ENCODE data around the gene ZIC2.

ZIC2 gene

GRCh38 chr13:99974939-99975561, 6.5 kb upstream of the ZIC2 start:
- TF ChIP-seq CTCF (IDR thresholded peaks at IDR 0.05; ENCODE audit: low read depth, low read length, missing control alignments) = no peak
- no peak for DNase-seq (ENCODE audit: extremely low read depth, low read depth)
- H3K4me3 ChIP-seq (replicated peaks; ENCODE audit: low read depth, low read length) = no peak overlapping the region

GRCh38 chr13:99975626-99976025, 6.0 kb upstream of the ZIC2 start:
- no peak overlapping the region for H3K4me3 ChIP-seq (replicated peaks; ENCODE audit: low read depth, low read length)
- no peak for DNase-seq (ENCODE audit: extremely low read depth, low read depth)
- TF ChIP-seq CTCF (IDR thresholded peaks at IDR 0.05; ENCODE audit: low read depth, low read length, missing control alignments) = no peak

GRCh38 chr13:99976575-99976974, 5.0 kb upstream of the ZIC2 start:
- no peak for DNase-seq (ENCODE audit: extremely low read depth, low read depth)
- no peak for TF ChIP-seq CTCF (IDR thresholded peaks at IDR 0.05; ENCODE audit: low read depth, low read length, missing control alignments)
- H3K4me3 ChIP-seq (replicated peaks; ENCODE audit: low read depth, low read length) = no peak overlapping the region

- TF ChIP-seq CTCF (IDR thresholded peaks at IDR 0.05; ENCODE audit: low read depth, low read length, missing control alignments) = no peak
- no peak overlapping the region for H3K4me3 ChIP-seq (replicated peaks; ENCODE audit: low read depth, low read length)
- no peak for DNase-seq (ENCODE audit: extremely low read depth, low read depth)
Measured at GRCh38 chr13:99977334-99977911, 4.2 kb upstream of the ZIC2 start.

- H3K4me3 ChIP-seq (replicated peaks; ENCODE audit: low read depth, low read length) = no peak overlapping the region
- DNase-seq (ENCODE audit: extremely low read depth, low read depth) = no peak
- TF ChIP-seq CTCF (IDR thresholded peaks at IDR 0.05; ENCODE audit: low read depth, low read length, missing control alignments) = no peak
Measured at GRCh38 chr13:99977912-99978798, 3.4 kb upstream of the ZIC2 start.

GRCh38 chr13:99978799-99979452, 2.7 kb upstream of the ZIC2 start:
- DNase-seq (ENCODE audit: extremely low read depth, low read depth) = no peak
- TF ChIP-seq CTCF (IDR thresholded peaks at IDR 0.05; ENCODE audit: low read depth, low read length, missing control alignments) = no peak
- no peak overlapping the region for H3K4me3 ChIP-seq (replicated peaks; ENCODE audit: low read depth, low read length)
